Measurements from ENCODE around the gene MAB21L4. TPM values are rescaled to one million over a fixed set of nuclear protein-coding genes. Genes with fewer than 3 reads are reported as not detected.

MAB21L4 gene
- total RNA-seq, 1 donor from 2014 or later = not detected

DNA sequence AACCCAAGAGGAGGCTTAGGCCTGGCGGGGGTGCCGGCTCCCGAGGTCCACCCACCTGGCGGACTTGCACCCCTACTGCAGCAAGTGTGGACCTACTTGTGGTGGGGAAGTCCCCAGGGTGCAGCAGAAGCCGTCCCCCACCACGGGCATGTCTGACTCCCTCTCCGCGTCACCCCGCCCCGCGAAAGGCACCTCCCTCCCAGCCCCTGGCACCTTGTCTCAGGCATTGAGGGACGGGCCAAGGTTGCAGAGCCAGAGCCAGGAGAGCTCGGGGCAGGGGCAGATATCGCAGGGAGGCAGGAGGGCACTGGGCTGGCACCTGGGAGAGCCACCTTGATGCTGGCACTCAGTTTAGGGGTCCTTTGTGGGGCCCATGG lies 29.2 kb upstream of the MAB21L4 start:
- no peak overlapping the region for H3K4me3 ChIP-seq (ENCODE audit: low read length in 3 of 3)
- no peaks in the 10 kb centered on the region for H3K9me3 ChIP-seq (ENCODE audit: control insufficient read depth in 3 of 3, low read length in 3 of 3)
- no peak overlapping the region for H3K27ac ChIP-seq (ENCODE audit: low read depth, low read length)
- no peaks in the 10 kb centered on the region for H3K36me3 ChIP-seq (ENCODE audit: control insufficient read depth in 3 of 3, insufficient read depth in 3 of 3, low read length in 3 of 3)
- H3K27me3 ChIP-seq (ENCODE audit: control insufficient read depth in 3 of 3, insufficient read depth in 3 of 3, low read length in 3 of 3) = peaks cover 0 to 3% (median 2%) of the 10 kb centered on the region in 3 donors
- H3K9ac ChIP-seq (ENCODE audit: low read depth in 1 of 3, low read length in 3 of 3) = no peak overlapping the region
- peaks cover 9 to 13% (median 12%) of the 10 kb centered on the region in 3 donors for H3K4me1 ChIP-seq (ENCODE audit: control insufficient read depth in 3 of 3, insufficient read depth in 3 of 3, low read length in 3 of 3)

DNA sequence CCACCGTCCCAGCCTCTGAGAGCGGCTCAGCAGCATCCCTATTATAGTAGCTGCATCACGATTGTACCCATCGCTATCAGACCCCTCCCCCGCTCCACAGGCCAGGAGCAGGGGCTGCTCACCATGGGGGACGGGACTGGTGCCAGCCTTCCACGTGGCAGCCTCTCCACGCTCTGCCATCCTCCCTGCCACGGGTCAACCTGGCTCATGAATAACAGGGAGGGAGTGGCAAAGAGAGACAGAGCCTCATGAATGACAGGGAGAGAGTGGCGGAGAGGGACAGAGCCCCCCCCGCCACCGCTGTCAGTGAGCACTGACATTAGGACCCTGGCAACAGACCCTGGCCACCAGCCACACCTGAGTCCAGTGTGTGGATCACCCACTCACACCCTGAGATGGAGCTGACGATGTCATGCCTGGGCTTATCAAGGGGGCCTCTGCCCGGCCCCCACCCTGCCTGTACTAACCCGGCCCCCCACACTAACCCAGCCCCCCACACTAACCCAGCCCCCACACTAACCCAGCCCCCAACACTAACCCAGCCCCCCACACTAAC lies 27.1 kb upstream of the MAB21L4 start:
- Histone ChIP-seq H3K27ac (ENCODE audit: low read depth, low read length) (no peak overlapping the region), H3K9me3 (ENCODE audit: control insufficient read depth in 3 of 3, low read length in 3 of 3) (no peaks in the 10 kb centered on the region), H3K27me3 (ENCODE audit: control insufficient read depth in 3 of 3, insufficient read depth in 3 of 3, low read length in 3 of 3) (peaks cover 0 to 2% (median 0%) of the 10 kb centered on the region in 3 donors), H3K4me1 (ENCODE audit: control insufficient read depth in 3 of 3, insufficient read depth in 3 of 3, low read length in 3 of 3) (peaks cover 9 to 13% (median 12%) of the 10 kb centered on the region in 3 donors), H3K9ac (ENCODE audit: low read depth in 1 of 3, low read length in 3 of 3) (no peak overlapping the region), H3K36me3 (ENCODE audit: control insufficient read depth in 3 of 3, insufficient read depth in 3 of 3, low read length in 3 of 3) (no peaks in the 10 kb centered on the region), H3K4me3 (ENCODE audit: low read length in 3 of 3) (no peak overlapping the region)

DNA sequence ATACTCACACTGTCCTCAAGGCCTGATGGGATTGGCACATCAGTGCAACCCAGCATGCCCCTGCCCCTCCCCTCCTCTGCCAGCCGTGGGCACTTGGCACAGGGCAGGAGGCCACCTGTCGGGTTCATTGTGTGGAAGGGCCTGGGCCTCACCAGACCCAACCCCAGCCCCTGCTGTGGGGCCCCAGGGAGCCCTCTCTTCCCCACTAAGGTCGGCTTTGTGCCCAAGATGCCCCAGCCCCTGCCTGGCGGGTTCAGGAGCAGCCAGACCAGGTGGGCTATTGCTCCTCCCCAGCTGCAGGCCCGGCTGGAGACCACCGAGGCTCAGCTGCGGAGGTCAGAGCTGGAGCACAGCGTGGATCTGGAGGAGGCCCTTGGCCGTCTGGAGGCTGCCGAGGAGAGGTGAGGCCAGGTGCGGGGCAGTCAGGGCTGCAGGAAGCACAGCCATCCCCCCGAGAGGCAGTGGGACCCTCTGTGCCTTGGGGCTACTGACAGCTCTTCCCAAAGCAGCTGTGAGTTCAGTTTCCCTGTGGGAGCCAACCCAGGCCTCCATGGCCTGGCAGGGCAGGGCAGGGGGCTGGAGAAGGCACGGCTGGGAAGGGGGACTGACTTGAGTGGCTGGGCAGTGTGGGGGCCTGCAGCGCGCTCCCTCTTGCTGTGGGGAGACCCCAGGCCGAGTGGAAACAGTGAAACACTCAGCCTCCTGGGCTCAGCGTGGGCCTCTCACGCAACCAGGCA lies 26.5 kb upstream of the MAB21L4 start:
- no peak overlapping the region for H3K9ac ChIP-seq (ENCODE audit: low read depth in 1 of 3, low read length in 3 of 3)

GRCh38 chr2:240921995-240922244 lies 26.0 kb upstream of the MAB21L4 start:
- no peaks in the 10 kb centered on the region for H3K9me3 ChIP-seq (ENCODE audit: control insufficient read depth in 3 of 3, low read length in 3 of 3)
- H3K27me3 ChIP-seq (ENCODE audit: control insufficient read depth in 3 of 3, insufficient read depth in 3 of 3, low read length in 3 of 3) = peaks cover 0 to 4% (median 2%) of the 10 kb centered on the region in 3 donors
- H3K27ac ChIP-seq (ENCODE audit: low read depth, low read length) = peak overlapping the region; percentile 65
- no peaks in the 10 kb centered on the region for H3K36me3 ChIP-seq (ENCODE audit: control insufficient read depth in 3 of 3, insufficient read depth in 3 of 3, low read length in 3 of 3)
- H3K9ac ChIP-seq (ENCODE audit: low read depth in 1 of 3, low read length in 3 of 3) = no peak overlapping the region
- no peak overlapping the region for H3K4me3 ChIP-seq (ENCODE audit: low read length in 3 of 3)
- H3K4me1 ChIP-seq (ENCODE audit: control insufficient read depth in 3 of 3, insufficient read depth in 3 of 3, low read length in 3 of 3) = peaks cover 9 to 18% (median 13%) of the 10 kb centered on the region in 3 donors

More for the DNA sequence above, 26.5 kb upstream of the MAB21L4 start:
- Histone ChIP-seq H3K36me3 (ENCODE audit: control insufficient read depth in 3 of 3, insufficient read depth in 3 of 3, low read length in 3 of 3) (no peaks in the 10 kb centered on the region), H3K9me3 (ENCODE audit: control insufficient read depth in 3 of 3, low read length in 3 of 3) (no peaks in the 10 kb centered on the region), H3K27ac (ENCODE audit: low read depth, low read length) (no peak overlapping the region), H3K4me3 (ENCODE audit: low read length in 3 of 3) (no peak overlapping the region), H3K27me3 (ENCODE audit: control insufficient read depth in 3 of 3, insufficient read depth in 3 of 3, low read length in 3 of 3) (peaks cover 0 to 2% (median 0%) of the 10 kb centered on the region in 3 donors), H3K4me1 (ENCODE audit: control insufficient read depth in 3 of 3, insufficient read depth in 3 of 3, low read length in 3 of 3) (peaks cover 9 to 14% (median 13%) of the 10 kb centered on the region in 3 donors)

- Histone ChIP-seq H3K9ac (ENCODE audit: low read depth in 1 of 3, low read length in 3 of 3) (no peak overlapping the region), H3K9me3 (ENCODE audit: control insufficient read depth in 3 of 3, low read length in 3 of 3) (no peaks in the 10 kb centered on the region), H3K4me3 (ENCODE audit: low read length in 3 of 3) (no peak overlapping the region), H3K4me1 (ENCODE audit: control insufficient read depth in 3 of 3, insufficient read depth in 3 of 3, low read length in 3 of 3) (peaks cover 7 to 18% (median 13%) of the 10 kb centered on the region in 3 donors), H3K27me3 (ENCODE audit: control insufficient read depth in 3 of 3, insufficient read depth in 3 of 3, low read length in 3 of 3) (peaks cover 0 to 5% (median 4%) of the 10 kb centered on the region in 3 donors), H3K27ac (ENCODE audit: low read depth, low read length) (peak overlapping the region; percentile 65), H3K36me3 (ENCODE audit: control insufficient read depth in 3 of 3, insufficient read depth in 3 of 3, low read length in 3 of 3) (no peaks in the 10 kb centered on the region)
Measured at GRCh38 chr2:240921311-240921994, 25.5 kb upstream of the MAB21L4 start.

DNA sequence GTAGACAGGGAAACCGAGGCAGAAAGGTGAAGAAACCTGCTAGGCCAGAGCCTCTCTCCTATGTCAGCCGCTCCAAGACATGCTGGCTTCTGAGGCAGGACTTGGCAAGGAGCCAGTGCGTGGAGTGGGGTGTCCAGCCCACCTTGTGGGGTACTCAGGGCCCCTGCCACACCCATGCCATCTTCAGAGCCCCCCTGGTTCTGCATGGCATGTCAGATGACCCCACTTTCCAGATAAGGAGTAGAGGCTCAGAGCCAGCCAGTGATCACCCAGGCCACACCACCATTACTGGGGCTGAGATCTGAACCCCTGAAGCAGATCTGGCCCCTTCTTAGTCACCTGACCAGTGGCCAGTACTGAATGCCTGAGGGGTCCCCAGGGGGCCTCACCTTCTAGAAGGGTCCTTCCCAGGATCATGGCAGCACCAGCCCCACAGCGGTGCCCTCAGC lies 24.9 kb upstream of the MAB21L4 start:
- Histone ChIP-seq H3K9me3 (ENCODE audit: control insufficient read depth in 3 of 3, low read length in 3 of 3) (no peaks in the 10 kb centered on the region), H3K27me3 (ENCODE audit: control insufficient read depth in 3 of 3, insufficient read depth in 3 of 3, low read length in 3 of 3) (peaks cover 0 to 7% (median 7%) of the 10 kb centered on the region in 3 donors), H3K27ac (ENCODE audit: low read depth, low read length) (peak overlapping the region; percentile 65), H3K36me3 (ENCODE audit: control insufficient read depth in 3 of 3, insufficient read depth in 3 of 3, low read length in 3 of 3) (no peaks in the 10 kb centered on the region), H3K9ac (ENCODE audit: low read depth in 1 of 3, low read length in 3 of 3) (no peak overlapping the region), H3K4me3 (ENCODE audit: low read length in 3 of 3) (no peak overlapping the region), H3K4me1 (ENCODE audit: control insufficient read depth in 3 of 3, insufficient read depth in 3 of 3, low read length in 3 of 3) (peaks cover 7 to 18% (median 13%) of the 10 kb centered on the region in 3 donors)

GRCh38 chr2:240919786-240920782 lies 24.1 kb upstream of the MAB21L4 start:
- Histone ChIP-seq H3K4me1 (ENCODE audit: control insufficient read depth in 3 of 3, insufficient read depth in 3 of 3, low read length in 3 of 3) (peaks cover 7 to 18% (median 13%) of the 10 kb centered on the region in 3 donors), H3K4me3 (ENCODE audit: low read length in 3 of 3) (no peak overlapping the region), H3K27me3 (ENCODE audit: control insufficient read depth in 3 of 3, insufficient read depth in 3 of 3, low read length in 3 of 3) (peaks cover 0 to 13% (median 13%) of the 10 kb centered on the region in 3 donors), H3K9ac (ENCODE audit: low read depth in 1 of 3, low read length in 3 of 3) (no peak overlapping the region), H3K36me3 (ENCODE audit: control insufficient read depth in 3 of 3, insufficient read depth in 3 of 3, low read length in 3 of 3) (no peaks in the 10 kb centered on the region), H3K27ac (ENCODE audit: low read depth, low read length) (peak overlapping the region; percentile 65), H3K9me3 (ENCODE audit: control insufficient read depth in 3 of 3, low read length in 3 of 3) (no peaks in the 10 kb centered on the region)

GRCh38 chr2:240919161-240919781 lies 23.3 kb upstream of the MAB21L4 start:
- H3K27ac ChIP-seq (ENCODE audit: low read depth, low read length) = no peak overlapping the region
- no peak overlapping the region for H3K9ac ChIP-seq (ENCODE audit: low read depth in 1 of 3, low read length in 3 of 3)
- peaks cover 10 to 22% (median 13%) of the 10 kb centered on the region in 3 donors for H3K4me1 ChIP-seq (ENCODE audit: control insufficient read depth in 3 of 3, insufficient read depth in 3 of 3, low read length in 3 of 3)
- H3K4me3 ChIP-seq (ENCODE audit: low read length in 3 of 3) = no peak overlapping the region
- H3K36me3 ChIP-seq (ENCODE audit: control insufficient read depth in 3 of 3, insufficient read depth in 3 of 3, low read length in 3 of 3) = no peaks in the 10 kb centered on the region
- peaks cover 5 to 19% (median 15%) of the 10 kb centered on the region in 3 donors for H3K27me3 ChIP-seq (ENCODE audit: control insufficient read depth in 3 of 3, insufficient read depth in 3 of 3, low read length in 3 of 3)
- no peaks in the 10 kb centered on the region for H3K9me3 ChIP-seq (ENCODE audit: control insufficient read depth in 3 of 3, low read length in 3 of 3)
